HG03354 (cell line): ENCODE results near the gene KIF6.

Source experiments
- ATAC-seq: cut with Tn5 transposase; IDR thresholded peaks from one replicate; pipeline ENCODE4 v1.9.1; 2021; ENCODE audit warnings: mild to moderate bottlenecking; ENCODE audit not compliant: unreplicated experiment, poor library complexity, severe bottlenecking

Gene KIF6

GRCh38 chr6:39669207-39669972 lies 55.8 kb downstream of the KIF6 start:
- no peak for ATAC-seq

- ATAC-seq = no peak
These were observed 58.3 kb downstream of the KIF6 start for GRCh38 chr6:39666706-39667489.

- ATAC-seq = no peak
These were observed 59.3 kb downstream of the KIF6 start for GRCh38 chr6:39665861-39666260.

GRCh38 chr6:39664173-39664572 lies 61.0 kb downstream of the KIF6 start:
- no peak for ATAC-seq

GRCh38 chr6:39657355-39658135 lies 67.7 kb downstream of the KIF6 start:
- no peak for ATAC-seq

GRCh38 chr6:39654121-39654520 lies 71.1 kb downstream of the KIF6 start:
- ATAC-seq = no peak

- no peak for ATAC-seq
These were observed 71.6 kb downstream of the KIF6 start for GRCh38 chr6:39653612-39654011.

- no peak for ATAC-seq
These were observed 75.2 kb downstream of the KIF6 start for GRCh38 chr6:39649996-39650395.

GRCh38 chr6:39646751-39647420 lies 78.3 kb downstream of the KIF6 start:
- ATAC-seq = no peak

- no peak for ATAC-seq
These were observed 82.9 kb downstream of the KIF6 start for GRCh38 chr6:39642270-39642669.

GRCh38 chr6:39638126-39638822 lies 86.9 kb downstream of the KIF6 start:
- ATAC-seq = no peak

GRCh38 chr6:39634646-39635341 lies 90.4 kb downstream of the KIF6 start:
- no peak for ATAC-seq

- no peak for ATAC-seq
These were observed 100.0 kb downstream of the KIF6 start for GRCh38 chr6:39625209-39625608.

- ATAC-seq = no peak
These were observed 101.5 kb downstream of the KIF6 start for GRCh38 chr6:39623750-39624149.

GRCh38 chr6:39617520-39617919 lies 107.7 kb downstream of the KIF6 start:
- ATAC-seq = no peak

- no peak for ATAC-seq
These were observed 108.2 kb downstream of the KIF6 start for GRCh38 chr6:39617026-39617425.

GRCh38 chr6:39615622-39616021 lies 109.6 kb downstream of the KIF6 start:
- ATAC-seq = no peak

- no peak for ATAC-seq
These were observed 110.7 kb downstream of the KIF6 start for GRCh38 chr6:39614393-39614950.
